BJ (cell line): ENCODE data around the gene FBF1. TPM values are rescaled to one million over a fixed set of nuclear protein-coding genes. Genes with fewer than 3 reads are reported as not detected.

Source experiments
- CTCF ChIA-PET: fragments of 350-600 bp; formaldehyde crosslinking; extraction: SDS; loops from one replicate; lab custom pipeline; 2021; ENCODE audit warnings: antibody characterized with exemption, inconsistent platforms; lab: Yijun Ruan, JAX
- POLR2A ChIA-PET: fragments of 300-600 bp; sonication (Branson Sonifier 250); formaldehyde crosslinking; extraction: SDS; loops from one replicate; lab custom pipeline; 2021; ENCODE audit warnings: antibody characterized with exemption; lab: Charles Lee
- DNase-seq: peaks from one replicate; pipeline ENCODE4 v3.0.0-alpha.2; 2011; ENCODE audit warnings: low read depth
- H3K27me3 ChIP-seq: 2 replicates; pipeline ENCODE4 v1.6.0; 2011; ENCODE audit warnings: low read length; ENCODE audit not compliant: control insufficient read depth, insufficient read depth
- H3K36me3 ChIP-seq: 2 replicates; pipeline ENCODE4 v1.5.1; 2011; ENCODE audit warnings: low read length; ENCODE audit not compliant: control insufficient read depth, insufficient read depth
- H3K4me3 ChIP-seq: 2 replicates; pipeline ENCODE4 v1.5.1; 2011; ENCODE audit warnings: low read depth, mild to moderate bottlenecking, control low read depth, low read length
- polyA plus RNA-seq: library from polyadenylated mRNA; depleted of rRNA; stranded (reverse); fragments of >200 nt; gene quantifications from 2 replicates; pipeline ENCODE4 v1.2.3, GENCODE V29; 2011
- TF ChIP-seq, protein P1 (sequence below): IDR thresholded peaks from 2 replicates; pipeline ENCODE4 v1.5.1; 2011; ENCODE audit warnings: low read depth, mild to moderate bottlenecking, control low read depth, inconsistent platforms, low read length, moderate library complexity; ENCODE audit not compliant: insufficient read depth

Gene FBF1
- polyA plus RNA-seq, 1 experiment: 4.8 TPM

DNA sequence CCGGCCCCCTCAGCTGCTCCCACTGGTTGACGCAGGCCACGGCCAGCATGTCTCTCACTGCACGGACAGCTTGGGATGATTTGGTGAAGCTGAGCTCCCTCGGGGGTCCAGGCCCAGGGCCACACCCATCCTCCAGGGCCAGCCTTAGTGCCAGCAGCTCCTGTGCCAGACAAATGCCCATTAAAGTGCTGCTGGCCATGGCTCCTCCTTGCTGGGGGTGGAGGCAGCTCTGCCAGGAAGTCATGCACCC lies 65.0 kb downstream of the FBF1 start:
- DNase-seq: no peak
- Histone ChIP-seq H3K27me3 (no peaks in the 10 kb centered on the region), H3K4me3 (no peak overlapping the region), H3K36me3 (no peaks in the 10 kb centered on the region)
- TF ChIP-seq, protein P1, sequence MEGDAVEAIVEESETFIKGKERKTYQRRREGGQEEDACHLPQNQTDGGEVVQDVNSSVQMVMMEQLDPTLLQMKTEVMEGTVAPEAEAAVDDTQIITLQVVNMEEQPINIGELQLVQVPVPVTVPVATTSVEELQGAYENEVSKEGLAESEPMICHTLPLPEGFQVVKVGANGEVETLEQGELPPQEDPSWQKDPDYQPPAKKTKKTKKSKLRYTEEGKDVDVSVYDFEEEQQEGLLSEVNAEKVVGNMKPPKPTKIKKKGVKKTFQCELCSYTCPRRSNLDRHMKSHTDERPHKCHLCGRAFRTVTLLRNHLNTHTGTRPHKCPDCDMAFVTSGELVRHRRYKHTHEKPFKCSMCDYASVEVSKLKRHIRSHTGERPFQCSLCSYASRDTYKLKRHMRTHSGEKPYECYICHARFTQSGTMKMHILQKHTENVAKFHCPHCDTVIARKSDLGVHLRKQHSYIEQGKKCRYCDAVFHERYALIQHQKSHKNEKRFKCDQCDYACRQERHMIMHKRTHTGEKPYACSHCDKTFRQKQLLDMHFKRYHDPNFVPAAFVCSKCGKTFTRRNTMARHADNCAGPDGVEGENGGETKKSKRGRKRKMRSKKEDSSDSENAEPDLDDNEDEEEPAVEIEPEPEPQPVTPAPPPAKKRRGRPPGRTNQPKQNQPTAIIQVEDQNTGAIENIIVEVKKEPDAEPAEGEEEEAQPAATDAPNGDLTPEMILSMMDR: no peak
- ChIA-PET CTCF (interaction anchor here (0.9 to 6.6 kb wide), 5 partner anchors 11 to 122 kb away, joined by 3 to 58 read pairs (median 8); partner anchors contain the start of genes TRIM65 and WBP2), POLR2A (no interaction called here)

DNA sequence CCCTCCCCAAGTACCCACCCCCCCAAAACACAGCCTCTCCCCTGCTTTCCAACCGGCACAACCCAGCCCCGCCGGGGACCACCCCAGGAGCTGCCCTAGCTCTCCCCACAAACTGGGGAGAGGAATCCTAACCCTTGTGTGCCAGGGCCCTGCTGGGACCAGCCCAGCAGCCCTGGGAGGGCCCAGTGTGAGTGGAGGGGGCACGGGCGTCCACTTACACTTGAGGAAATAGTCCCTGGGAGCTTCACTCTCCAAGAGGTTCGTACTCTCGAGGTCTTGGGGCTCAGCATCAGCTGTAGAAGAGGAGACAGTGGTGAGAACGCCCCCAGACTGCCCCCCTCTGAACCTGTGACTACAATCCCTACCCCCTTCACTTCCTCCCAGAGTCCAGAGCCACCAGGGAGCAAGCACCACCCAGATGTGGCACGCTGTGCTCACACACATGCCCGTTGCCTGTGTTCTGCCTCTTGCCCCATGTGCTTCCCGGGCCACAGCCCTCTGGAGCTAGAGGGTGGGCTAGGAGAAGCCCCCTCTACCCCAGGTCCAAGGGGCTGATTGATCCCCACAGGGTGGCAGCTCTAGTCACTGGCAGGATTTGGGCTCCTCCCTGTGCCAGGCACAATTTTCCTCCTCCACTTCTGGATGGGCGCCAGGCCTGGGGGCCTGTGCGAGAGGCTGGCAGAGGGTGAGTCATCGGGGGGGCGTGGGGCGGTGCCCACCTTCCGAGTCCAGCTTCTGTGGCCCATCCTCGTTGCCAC lies 65.5 kb downstream of the FBF1 start:
- Histone ChIP-seq H3K27me3 (no peaks in the 10 kb centered on the region), H3K36me3 (no peaks in the 10 kb centered on the region), H3K4me3 (no peak overlapping the region)
- TF ChIP-seq, protein P1: no peak
- ChIA-PET POLR2A (no interaction called here), CTCF (interaction anchor here (0.9 to 6.6 kb wide), 5 partner anchors 11 to 122 kb away, joined by 3 to 58 read pairs (median 8); partner anchors contain the start of genes TRIM65 and WBP2)
- no peak for DNase-seq

DNA sequence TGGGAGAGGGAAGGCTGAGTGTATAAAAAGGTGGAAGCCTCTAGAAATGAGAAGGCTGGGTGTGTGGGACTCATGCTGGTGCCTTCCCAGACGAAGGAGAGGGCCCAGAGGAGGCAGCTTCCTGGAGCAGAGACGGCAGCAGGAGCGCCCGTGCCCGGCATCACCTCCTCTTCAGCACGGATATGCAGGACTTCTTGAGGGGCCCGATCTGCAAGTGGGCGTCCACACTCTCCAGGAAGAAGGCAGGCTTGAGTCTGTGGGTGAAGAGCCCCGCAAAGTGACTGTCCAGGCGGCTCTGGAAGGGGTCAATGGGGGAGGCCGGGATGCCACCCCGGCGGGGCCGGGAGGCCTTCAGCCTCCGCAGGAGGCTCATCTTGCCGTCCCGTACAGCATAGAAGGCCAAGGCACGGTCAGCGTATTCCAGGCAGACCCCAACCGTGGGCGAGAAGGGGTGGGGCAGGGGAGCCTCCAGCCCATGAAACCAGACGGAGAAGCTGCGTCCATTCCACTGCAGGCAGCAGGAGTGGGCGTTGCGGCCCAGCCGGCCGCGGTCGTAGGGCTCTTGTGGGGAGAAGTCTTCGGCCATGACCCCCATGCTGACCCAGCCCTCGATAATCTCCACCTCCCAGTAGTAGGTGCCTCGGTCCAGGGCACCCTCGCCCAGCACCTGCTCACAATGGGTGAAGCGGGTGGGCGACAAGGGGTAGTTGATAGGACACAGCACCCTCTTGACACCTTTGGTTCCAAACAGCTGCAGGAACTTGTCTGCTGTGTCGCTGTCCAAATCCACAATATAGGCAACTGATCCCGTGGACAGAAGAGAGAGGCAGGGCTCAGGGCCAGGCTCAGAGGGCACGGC lies 66.3 kb downstream of the FBF1 start:
- Histone ChIP-seq H3K4me3 (no peak overlapping the region), H3K36me3 (no peaks in the 10 kb centered on the region), H3K27me3 (no peaks in the 10 kb centered on the region)
- TF ChIP-seq, protein P1: no peak
- ChIA-PET CTCF (interaction anchor here (1.0 to 6.6 kb wide), 4 partner anchors 13 to 25 kb away, joined by 4 to 58 read pairs (median 20); partner anchors contain the start of genes TRIM65 and WBP2), POLR2A (no interaction called here)
- no peak for DNase-seq

DNA sequence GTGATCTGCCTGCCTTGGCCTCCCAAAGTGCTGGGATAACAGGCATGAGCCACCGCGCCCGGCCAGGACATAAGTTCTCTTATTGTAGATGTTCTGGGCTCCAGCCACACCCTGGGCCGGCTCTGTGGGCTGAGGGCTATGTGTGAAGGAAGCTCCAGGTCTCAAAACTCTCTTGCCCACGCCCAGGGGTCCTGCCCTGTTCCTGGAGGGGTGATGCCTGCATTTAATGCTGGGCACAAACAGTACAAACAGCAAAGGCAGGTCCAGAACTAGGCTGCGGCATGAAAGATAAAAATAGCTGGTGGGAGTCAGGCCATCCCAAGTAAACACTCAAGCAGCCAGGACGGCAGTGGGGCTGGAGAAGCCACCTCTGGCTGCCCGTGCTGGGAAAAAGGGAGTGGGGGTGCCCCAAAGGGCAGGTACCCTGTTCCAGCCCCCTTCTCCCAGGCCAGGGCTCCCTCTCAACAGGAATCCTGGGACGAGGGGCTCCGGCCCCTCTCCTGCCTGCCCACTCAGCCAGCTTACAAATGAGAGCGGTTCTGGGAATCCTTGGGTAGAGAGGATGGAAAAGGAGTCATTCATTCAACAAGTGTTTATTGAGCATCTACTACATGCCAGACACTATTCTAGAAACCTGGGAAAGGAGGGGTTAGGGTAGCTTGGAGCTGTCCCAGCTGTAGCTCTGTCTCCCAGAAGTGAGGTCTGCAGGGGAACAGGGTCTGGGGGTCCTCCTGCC lies 67.1 kb downstream of the FBF1 start:
- ChIA-PET CTCF (interaction anchor here (0.6 to 6.6 kb wide), 5 partner anchors 23 to 203 kb away, joined by 3 to 58 read pairs (median 4); partner anchors contain the start of gene TRIM65), POLR2A (no interaction called here)
- DNase-seq: no peak
- Histone ChIP-seq H3K4me3 (no peak overlapping the region), H3K36me3 (no peaks in the 10 kb centered on the region), H3K27me3 (no peaks in the 10 kb centered on the region)
- TF ChIP-seq, protein P1: no peak
